Kasumi-1 (cell line): ENCODE results near the gene TAF11L2.
"Not testable (repeated sequence)": the region's sequence is repeated elsewhere in the genome, so short reads cannot be mapped to it uniquely, and the experiment has no call there.

Experiments
- DNase-seq, 2 experiments: peaks; one replicate each; lab custom pipeline; 2025; lab: John Stamatoyannopoulos, UW

Gene TAF11L2

GRCh38 chr5:17497931-17498330, at the start of gene TAF11L2:
Gene TAF11L2 (plus strand): TSS chr5:17498231.
- not testable (repeated sequence) for DNase-seq

- no peak for DNase-seq
Measured at GRCh38 chr5:17448877-17449276, 49.2 kb upstream of the TAF11L2 start.

- DNase-seq, result no peak
Measured at GRCh38 chr5:17452936-17453335, 45.1 kb upstream of the TAF11L2 start.

GRCh38 chr5:17455942-17456341, 42.1 kb upstream of the TAF11L2 start:
- no peak for DNase-seq

GRCh38 chr5:17461793-17462192, 36.2 kb upstream of the TAF11L2 start:
- no peak for DNase-seq

GRCh38 chr5:17463653-17464052, 34.4 kb upstream of the TAF11L2 start:
- no peak for DNase-seq

GRCh38 chr5:17470064-17470463, 28.0 kb upstream of the TAF11L2 start:
- DNase-seq, result no peak

- DNase-seq, result not testable (repeated sequence)
Measured at GRCh38 chr5:17475064-17475463, 23.0 kb upstream of the TAF11L2 start.

GRCh38 chr5:17477043-17477442, 21.0 kb upstream of the TAF11L2 start:
- no peak for DNase-seq

- DNase-seq, result no peak
Measured at GRCh38 chr5:17477573-17478265, 20.3 kb upstream of the TAF11L2 start.

GRCh38 chr5:17481378-17481777, 16.7 kb upstream of the TAF11L2 start:
- DNase-seq, result no peak

GRCh38 chr5:17482790-17483189, 15.2 kb upstream of the TAF11L2 start:
- no peak for DNase-seq

GRCh38 chr5:17486464-17487173, 11.4 kb upstream of the TAF11L2 start:
- DNase-seq, result not testable (repeated sequence)

GRCh38 chr5:17487174-17487512, 10.9 kb upstream of the TAF11L2 start:
- no peak for DNase-seq

GRCh38 chr5:17491257-17491656, 6.8 kb upstream of the TAF11L2 start:
- not testable (repeated sequence) for DNase-seq

- DNase-seq, result no peak
Measured at GRCh38 chr5:17492770-17493169, 5.3 kb upstream of the TAF11L2 start.

GRCh38 chr5:17497446-17497845, 585 bp upstream of the TAF11L2 start:
- DNase-seq, result no peak

- DNase-seq, result no peak
Measured at GRCh38 chr5:17511775-17512325, 13.8 kb downstream of the TAF11L2 start.

- not testable (repeated sequence) for DNase-seq
Measured at GRCh38 chr5:17517526-17517925, 19.5 kb downstream of the TAF11L2 start.

- not testable (repeated sequence) for DNase-seq
Measured at GRCh38 chr5:17518067-17518466, 20.0 kb downstream of the TAF11L2 start, which contains the start of gene TAF11L3. Gene TAF11L3 (plus strand): TSS chr5:17518367.

- not testable (repeated sequence) for DNase-seq
Measured at GRCh38 chr5:17519508-17519907, 21.5 kb downstream of the TAF11L2 start.

- DNase-seq, result not testable (repeated sequence)
Measured at GRCh38 chr5:17521501-17521900, 23.5 kb downstream of the TAF11L2 start, which contains the start of gene TAF11L4. Gene TAF11L4 (plus strand): TSS chr5:17521801.

GRCh38 chr5:17524935-17525334, 26.9 kb downstream of the TAF11L2 start, which contains the start of gene TAF11L5:
Gene TAF11L5 (plus strand): TSS chr5:17525235.
- not testable (repeated sequence) for DNase-seq
